OCI-LY7 (cell line): ENCODE measurements around the gene KLHL28. TPM values are rescaled to one million over a fixed set of nuclear protein-coding genes. Genes with fewer than 3 reads are reported as not detected.

ENCODE experiments used
- BruUV-seq: library from RNA; stranded (reverse); fragments of 400-500 nt; replicated peaks from 2 replicates; lab custom pipeline; 2021; lab: Mats Ljungman, UMichigan
- CTCF ChIA-PET: fragments of 300-600 bp; sonication (Branson Sonifier 250); formaldehyde crosslinking; loops from one replicate; lab custom pipeline; 2022; ENCODE audit warnings: antibody characterized with exemption; ENCODE audit not compliant: unreplicated experiment; lab: Charles Lee
- POLR2A ChIA-PET: fragments of 300-600 bp; sonication (Branson Sonifier 250); formaldehyde crosslinking; loops from one replicate; lab custom pipeline; 2022; ENCODE audit warnings: antibody characterized with exemption; lab: Charles Lee
- DNase-seq: peaks from one replicate; pipeline ENCODE4 v3.0.0-alpha.2; 2015; ENCODE audit warnings: low spot score
- H2AFZ ChIP-seq: fragments of 200-600 bp; sonication (generic), shearing (Covaris generic); 2 replicates; pipeline ENCODE4 v1.6.1; 2014; ENCODE audit warnings: mild to moderate bottlenecking, antibody characterized with exemption, low read length, moderate library complexity
- H3K27ac ChIP-seq: fragments of 200-600 bp; sonication (generic); 2 replicates; pipeline ENCODE4 v1.5.1; 2014; ENCODE audit warnings: mixed run types, low read depth, mild to moderate bottlenecking, moderate library complexity, low read length, inconsistent platforms; ENCODE audit not compliant: poor library complexity, severe bottlenecking
- H3K36me3 ChIP-seq: fragments of 200-600 bp; sonication (generic); 2 replicates; pipeline ENCODE4 v1.6.1; 2014; ENCODE audit warnings: mild to moderate bottlenecking, antibody characterized with exemption, low read length, moderate library complexity, mixed read lengths; ENCODE audit not compliant: insufficient read depth
- H3K4me1 ChIP-seq: fragments of 200-600 bp; sonication (generic); 2 replicates; pipeline ENCODE4 v1.5.1; 2014; ENCODE audit warnings: mild to moderate bottlenecking, low read length; ENCODE audit not compliant: insufficient read depth, poor library complexity, severe bottlenecking
- H3K4me2 ChIP-seq: fragments of 200-600 bp; sonication (generic); 2 replicates; pipeline ENCODE4 v1.6.1; 2014; ENCODE audit warnings: mild to moderate bottlenecking, low read length
- H3K4me3 ChIP-seq: fragments of 200-600 bp; sonication (generic); 2 replicates; pipeline ENCODE4 v1.5.1; 2014; ENCODE audit warnings: mild to moderate bottlenecking, low read depth, low read length; ENCODE audit not compliant: poor library complexity, severe bottlenecking
- H3K79me2 ChIP-seq: fragments of 200-600 bp; sonication (generic); 2 replicates; pipeline ENCODE4 v1.6.1; 2016; ENCODE audit warnings: low read depth, mild to moderate bottlenecking, low read length, moderate library complexity, mixed read lengths; ENCODE audit not compliant: insufficient read depth
- H3K9me2 ChIP-seq: fragments of 200-600 bp; sonication (generic); 2 replicates; pipeline ENCODE4 v1.6.1; 2016; ENCODE audit warnings: mild to moderate bottlenecking, low read length, mixed read lengths; ENCODE audit not compliant: insufficient read depth
- H3K9me3 ChIP-seq: fragments of 200-600 bp; sonication (generic); 2 replicates; pipeline ENCODE4 v1.6.1; 2014; ENCODE audit warnings: mild to moderate bottlenecking, mixed run types, low read length, mixed read lengths
- H4K20me1 ChIP-seq: fragments of 200-600 bp; sonication (generic); 2 replicates; pipeline ENCODE4 v1.6.1; 2014; ENCODE audit warnings: mild to moderate bottlenecking, antibody characterized with exemption, low read length, moderate library complexity, mixed read lengths; ENCODE audit not compliant: insufficient read depth
- CTCF ChIP-seq: fragments of 200-600 bp; sonication (generic); conservative IDR thresholded peaks from 2 replicates; pipeline ENCODE4 v1.5.1; 2014; ENCODE audit warnings: mild to moderate bottlenecking, antibody characterized with exemption, low read length, moderate library complexity, mixed read lengths
- EZH2phosphoT487 ChIP-seq: fragments of 200-600 bp; sonication (generic); IDR thresholded peaks from 2 replicates; pipeline ENCODE4 v1.6.1; 2018; ENCODE audit warnings: low read depth, borderline replicate concordance, mild to moderate bottlenecking, mixed run types, antibody characterized with exemption, low read length, moderate library complexity, mixed read lengths
- intact Hi-C: fragments of 100-400 bp; cut with micrococcal nuclease; formaldehyde crosslinking; loops from one replicate; pipeline ENCODE4 v1.10.0; 2022; ENCODE audit not compliant: unreplicated experiment
- total RNA-seq, 2 experiments: library from RNA; depleted of rRNA in 1 of 2; stranded (reverse); fragments of >200 nt in 1 of 2; shearing (Covaris generic) in 1 of 2; gene quantifications; 2 replicates each; pipeline ENCODE4 v1.2.3, GENCODE V29; 2014 to 2022

Gene KLHL28
- total RNA-seq, 2 experiments from 2014 or later = 10.6 to 11.9 TPM

DNA sequence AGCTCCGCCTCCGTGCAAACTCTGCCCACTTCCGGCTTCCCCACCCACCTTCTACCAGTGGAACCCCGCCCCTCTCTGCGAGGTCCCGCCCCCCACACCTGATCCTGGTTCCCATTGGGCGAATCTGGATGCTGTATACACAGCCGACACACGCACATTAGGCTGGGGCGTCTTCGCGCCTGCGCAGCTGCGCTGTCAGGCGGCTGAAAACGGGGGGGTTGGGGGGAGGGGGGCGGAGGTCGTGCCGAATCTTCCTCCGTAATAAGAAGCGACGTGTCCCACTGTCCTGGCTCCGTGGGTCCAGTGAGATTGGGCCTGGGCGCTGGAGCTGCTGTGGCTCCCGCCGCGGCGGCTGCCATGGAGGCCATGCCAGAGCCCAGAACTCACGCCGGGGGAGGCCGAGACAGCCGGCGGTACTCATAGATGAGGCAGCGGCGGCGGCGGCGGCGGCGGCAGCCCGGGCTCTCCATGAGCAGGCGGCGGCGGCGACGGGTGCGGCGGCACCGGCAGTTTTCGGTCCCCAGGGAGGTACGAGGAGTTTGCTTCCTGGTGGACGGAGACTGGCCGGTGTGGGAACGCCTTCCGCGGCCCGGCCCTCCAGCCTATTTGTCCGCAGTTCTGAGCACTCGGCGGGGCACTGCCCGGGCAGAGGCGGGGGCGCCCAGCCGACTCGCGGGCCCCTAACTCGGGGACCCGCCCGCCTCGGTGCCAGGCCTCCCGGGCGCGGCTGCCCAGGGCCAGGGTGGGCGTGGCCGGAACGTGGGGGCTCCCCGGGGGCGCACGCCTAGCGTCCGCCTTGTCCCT, 64.5 kb downstream of the KLHL28 start:
- H3K4me3 ChIP-seq = peak overlapping the region; percentile 87
- peak overlapping the region; percentile 100 for H2AFZ ChIP-seq
- ChIA-PET POLR2A (interaction anchor here (0.6 to 1.7 kb wide), 19 partner anchors 9 to 739 kb away, joined by 3 to 17 read pairs (median 3); partner anchors contain the start of genes KLHL28 and TOGARAM1), CTCF (interaction anchor here (0.6 kb wide), 1 partner anchor 156 kb away, joined by 4 read pairs; no protein-coding TSS in a partner anchor)
- intact Hi-C loops = loop anchor here (1.0 to 2.0 kb wide), 2 partner anchors 238 to 355 kb away; partner anchors contain the start of genes FANCM and FKBP3
- H3K4me1 ChIP-seq = peaks cover 17% of the 10 kb centered on the region
- H3K27ac ChIP-seq = peak overlapping the region; percentile 58
- H3K79me2 ChIP-seq = no peaks in the 10 kb centered on the region
- peak; percentile 98 for DNase-seq
- no peaks in the 10 kb centered on the region for H3K36me3 ChIP-seq
- no peaks in the 10 kb centered on the region for H4K20me1 ChIP-seq
- H3K9me3 ChIP-seq = peaks cover 13% of the 10 kb centered on the region; the same call in 1 of the 2 replicates
- peak overlapping the region; percentile 82 for H3K4me2 ChIP-seq
- H3K9me2 ChIP-seq = no peaks in the 10 kb centered on the region
- no TSS peak for BruUV-seq
- TF ChIP-seq EZH2phosphoT487 (no peak), CTCF (no peak)

GRCh38 chr14:44896275-44897040, 65.3 kb downstream of the KLHL28 start:
- CTCF ChIA-PET = interaction anchor here (0.6 kb wide), 1 partner anchor 157 kb away, joined by 4 read pairs; no protein-coding TSS in a partner anchor
- H3K4me3 ChIP-seq = peak overlapping the region; percentile 87
- intact Hi-C loops = loop anchor here (1.0 to 2.0 kb wide), 2 partner anchors 238 to 356 kb away; partner anchors contain the start of genes FANCM and FKBP3

More at GRCh38 chr14:44896275-44897040, 65.3 kb downstream of the KLHL28 start:
- BruUV-seq = TSS peak; percentile 84
- POLR2A ChIA-PET = interaction anchor here (0.6 to 1.7 kb wide), 18 partner anchors 10 to 739 kb away, joined by 3 to 17 read pairs (median 4); partner anchors contain the start of genes KLHL28 and TOGARAM1
- peak overlapping the region; percentile 50 for H3K27ac ChIP-seq
- DNase-seq = no peak
- no peaks in the 10 kb centered on the region for H3K79me2 ChIP-seq
- no peak for TF ChIP-seq CTCF
- no peak for TF ChIP-seq EZH2phosphoT487
- peak overlapping the region; percentile 56 for H3K4me2 ChIP-seq
- peak overlapping the region; percentile 100 for H2AFZ ChIP-seq
- H4K20me1 ChIP-seq = no peaks in the 10 kb centered on the region
- no peaks in the 10 kb centered on the region for H3K36me3 ChIP-seq
- H3K9me3 ChIP-seq = peaks cover 13% of the 10 kb centered on the region; the same call in 1 of the 2 replicates
- H3K4me1 ChIP-seq = peaks cover 21% of the 10 kb centered on the region
- H3K9me2 ChIP-seq = no peaks in the 10 kb centered on the region
